Keratinocyte (primary cell): Measurements from ENCODE around the gene TCEANC. TPM values are rescaled to one million over a fixed set of nuclear protein-coding genes. Genes with fewer than 3 reads are reported as not detected.
"Not testable (repeated sequence)": the region's sequence is repeated elsewhere in the genome, so short reads cannot be mapped to it uniquely, and the experiment has no call there.

ENCODE experiments used
- DNase-seq: peaks from one replicate; pipeline ENCODE4 v3.0.0-alpha.2; 2011; ENCODE audit warnings: low read depth, missing footprints, low spot score
- FAIRE-seq: peaks from 2 replicates; lab custom pipeline; 2011; peaks lifted over from hg19 to GRCh38; lab: Jason Lieb, UNC
- H2AFZ ChIP-seq: 2 replicates; pipeline ENCODE4 v1.6.0; 2012; ENCODE audit warnings: low read length, control low read depth, inconsistent platforms; ENCODE audit not compliant: control insufficient read depth
- H3K27ac ChIP-seq: 2 replicates; pipeline ENCODE4 v1.5.1; 2011; ENCODE audit warnings: low read length; ENCODE audit not compliant: control insufficient read depth, insufficient read depth
- H3K27me3 ChIP-seq: 3 replicates; pipeline ENCODE4 v1.6.0; 2011; ENCODE audit warnings: low read length; ENCODE audit not compliant: control insufficient read depth, insufficient read depth; ENCODE audit errors: extremely low read depth
- H3K36me3 ChIP-seq, 2 experiments: 2 replicates in 1 of 2; 3 replicates in 1 of 2; pipeline ENCODE4 v1.5.1; 2011; ENCODE audit warnings: low read length in 2 of 2, mild to moderate bottlenecking in 1 of 2; ENCODE audit not compliant: control insufficient read depth in 2 of 2, insufficient read depth in 2 of 2; ENCODE audit errors: extremely low read depth in 1 of 2
- H3K4me1 ChIP-seq: 3 replicates; pipeline ENCODE4 v1.5.1; 2011; ENCODE audit warnings: low read length; ENCODE audit not compliant: control insufficient read depth, insufficient read depth; ENCODE audit errors: extremely low read depth
- H3K4me2 ChIP-seq: 3 replicates; pipeline ENCODE4 v1.6.0; 2011; ENCODE audit warnings: low read depth, low read length; ENCODE audit not compliant: control insufficient read depth, insufficient read depth; ENCODE audit errors: extremely low read depth
- H3K4me3 ChIP-seq, 3 experiments: fragments of 200-600 bp in 1 of 3; sonication (generic) in 1 of 3; 2 replicates in 2 of 3; 3 replicates in 1 of 3; pipeline ENCODE4 v1.5.1; 2011 to 2016; ENCODE audit warnings: low read length in 3 of 3, mild to moderate bottlenecking in 3 of 3, control low read depth in 2 of 3, inconsistent platforms in 1 of 3, low read depth in 1 of 3, mixed read lengths in 1 of 3, mixed run types in 1 of 3, moderate library complexity in 1 of 3; ENCODE audit not compliant: control insufficient read depth in 2 of 3, insufficient read depth in 2 of 3; ENCODE audit errors: extremely low read depth in 1 of 3
- H3K79me2 ChIP-seq: 2 replicates; pipeline ENCODE4 v1.6.0; 2012; ENCODE audit warnings: low read length; ENCODE audit not compliant: control insufficient read depth, insufficient read depth
- H3K9ac ChIP-seq: 3 replicates; pipeline ENCODE4 v1.6.0; 2011; ENCODE audit warnings: low read length; ENCODE audit not compliant: control insufficient read depth, insufficient read depth; ENCODE audit errors: extremely low read depth
- H3K9me1 ChIP-seq: 3 replicates; pipeline ENCODE4 v1.6.0; 2011; ENCODE audit warnings: low read length; ENCODE audit not compliant: control insufficient read depth, insufficient read depth; ENCODE audit errors: extremely low read depth
- H3K9me3 ChIP-seq: 2 replicates; pipeline ENCODE4 v1.5.1; 2012; ENCODE audit warnings: low read depth, low read length; ENCODE audit not compliant: control insufficient read depth
- H4K20me1 ChIP-seq: 3 replicates; pipeline ENCODE4 v1.6.0; 2011; ENCODE audit warnings: low read length; ENCODE audit not compliant: control insufficient read depth, insufficient read depth; ENCODE audit errors: extremely low read depth
- EZH2 ChIP-seq: IDR thresholded peaks from one replicate; pipeline ENCODE4 v1.6.1; 2012; ENCODE audit warnings: inconsistent platforms, mild to moderate bottlenecking, low read length, moderate library complexity
- dilution Hi-C: fragments of 300-500 bp; cut with MboI; formaldehyde crosslinking; loops from one replicate; pipeline ENCODE4 v1.7.0; 2020; ENCODE audit warnings: low sequenced_read_pairs; ENCODE audit not compliant: extremely low pct_ligation_motif_present
- polyA plus RNA-seq, 5 experiments: library from polyadenylated mRNA; depleted of rRNA in 3 of 5; stranded (reverse) in 3 of 5; stranded (forward) in 1 of 5; unstranded in 1 of 5; fragments of >200 nt; gene quantifications; 1 replicate in 1 of 5; 2 replicates in 3 of 5; 3 replicates in 1 of 5; pipeline versions ENCODE4 v1.2.1 to v1.2.3, GENCODE V29; 2011 to 2012; ENCODE audit warnings: missing spikeins in 2 of 5, low read depth in 1 of 5, low replicate concordance in 1 of 5
- TF ChIP-seq, protein P1 (sequence below), 3 experiments: IDR thresholded peaks in 1 of 3; conservative IDR thresholded peaks in 1 of 3; optimal IDR thresholded peaks in 1 of 3; 2 replicates in 2 of 3; 3 replicates in 1 of 3; pipeline versions ENCODE3 to v1.5.1; 2011; ENCODE audit warnings: low read length in 3 of 3, mild to moderate bottlenecking in 3 of 3, moderate library complexity in 2 of 3, control low read depth in 1 of 3, inconsistent platforms in 1 of 3; ENCODE audit not compliant: insufficient read depth in 2 of 3; ENCODE audit errors: extremely low read depth in 1 of 3

Gene TCEANC
- polyA plus RNA-seq, 1 donor (not counting 4 experiments of a cell fraction or from before 2014, with no cell fraction given): 1.8 TPM

DNA sequence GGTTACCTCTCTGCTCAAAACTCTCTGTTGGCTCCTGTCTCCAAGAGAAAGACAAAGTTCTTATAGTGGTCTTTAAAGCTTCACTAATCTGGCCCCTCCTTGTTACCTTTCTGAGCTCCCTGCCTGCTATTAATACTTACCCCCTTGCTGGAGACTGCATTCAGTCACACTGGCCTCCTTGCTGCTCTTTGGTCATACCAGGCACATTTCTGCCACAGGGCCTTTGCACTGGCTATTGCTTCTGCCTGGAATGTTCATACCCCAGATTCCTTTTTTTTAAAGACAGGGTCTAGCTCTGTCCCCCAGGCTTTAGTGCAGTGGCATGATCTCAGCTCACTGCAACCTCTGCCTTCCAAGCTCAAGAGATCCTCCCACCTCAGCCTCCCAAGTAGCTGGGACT, 20.1 kb downstream of the TCEANC start:
- Histone ChIP-seq H3K27ac (no peak overlapping the region), H3K4me1 (peaks cover 6% of the 10 kb centered on the region), H3K36me3 (no peaks in the 10 kb centered on the region), H2AFZ (no peak overlapping the region), H3K9me3 (no peaks in the 10 kb centered on the region), H4K20me1 (no peaks in the 10 kb centered on the region), H3K4me2 (no peak overlapping the region), H3K4me3 (no peak overlapping the region), H3K79me2 (no peaks in the 10 kb centered on the region), H3K9me1 (no peaks in the 10 kb centered on the region), H3K27me3 (no peaks in the 10 kb centered on the region), H3K9ac (no peak overlapping the region)
- TF ChIP-seq EZH2: no peak
- TF ChIP-seq, protein P1, sequence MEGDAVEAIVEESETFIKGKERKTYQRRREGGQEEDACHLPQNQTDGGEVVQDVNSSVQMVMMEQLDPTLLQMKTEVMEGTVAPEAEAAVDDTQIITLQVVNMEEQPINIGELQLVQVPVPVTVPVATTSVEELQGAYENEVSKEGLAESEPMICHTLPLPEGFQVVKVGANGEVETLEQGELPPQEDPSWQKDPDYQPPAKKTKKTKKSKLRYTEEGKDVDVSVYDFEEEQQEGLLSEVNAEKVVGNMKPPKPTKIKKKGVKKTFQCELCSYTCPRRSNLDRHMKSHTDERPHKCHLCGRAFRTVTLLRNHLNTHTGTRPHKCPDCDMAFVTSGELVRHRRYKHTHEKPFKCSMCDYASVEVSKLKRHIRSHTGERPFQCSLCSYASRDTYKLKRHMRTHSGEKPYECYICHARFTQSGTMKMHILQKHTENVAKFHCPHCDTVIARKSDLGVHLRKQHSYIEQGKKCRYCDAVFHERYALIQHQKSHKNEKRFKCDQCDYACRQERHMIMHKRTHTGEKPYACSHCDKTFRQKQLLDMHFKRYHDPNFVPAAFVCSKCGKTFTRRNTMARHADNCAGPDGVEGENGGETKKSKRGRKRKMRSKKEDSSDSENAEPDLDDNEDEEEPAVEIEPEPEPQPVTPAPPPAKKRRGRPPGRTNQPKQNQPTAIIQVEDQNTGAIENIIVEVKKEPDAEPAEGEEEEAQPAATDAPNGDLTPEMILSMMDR (optimal IDR thresholded peaks at IDR 0.05 in 1 of 3, IDR thresholded peaks at IDR 0.05 in 1 of 3, conservative IDR thresholded peaks at IDR 0.05 in 1 of 3; ENCODE audit: extremely low read depth in 1 of 3, insufficient read depth in 2 of 3, low read length in 3 of 3): no peak
- no peak for FAIRE-seq
- dilution Hi-C loops: no loop called here
- DNase-seq: no peak

DNA sequence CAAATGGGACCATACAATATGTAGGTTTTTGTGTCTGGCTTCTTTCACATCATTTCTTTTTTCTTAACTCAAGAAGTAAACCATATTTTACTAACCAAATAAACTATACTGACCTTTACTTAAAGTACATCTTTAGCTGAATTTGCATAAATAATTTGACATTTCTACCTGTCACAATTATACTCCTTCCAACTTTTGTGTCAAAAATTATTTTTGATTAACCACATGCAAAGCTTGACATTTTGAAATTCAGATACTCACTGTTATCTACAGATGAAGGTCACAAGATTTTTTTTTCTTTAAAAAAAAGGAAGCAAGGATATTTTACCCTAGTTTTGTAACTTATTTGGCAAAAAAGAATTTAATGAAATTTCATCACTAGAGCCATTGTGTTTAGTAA, 23.9 kb downstream of the TCEANC start:
- Histone ChIP-seq H3K9ac (no peak overlapping the region), H3K27me3 (peaks cover 4% of the 10 kb centered on the region), H3K9me1 (no peaks in the 10 kb centered on the region), H3K9me3 (no peaks in the 10 kb centered on the region), H3K79me2 (no peaks in the 10 kb centered on the region), H3K4me3 (no peak overlapping the region), H3K36me3 (no peaks in the 10 kb centered on the region), H4K20me1 (no peaks in the 10 kb centered on the region), H3K4me2 (no peak overlapping the region), H2AFZ (no peak overlapping the region), H3K27ac (no peak overlapping the region), H3K4me1 (no peaks in the 10 kb centered on the region)
- dilution Hi-C loops: no loop called here
- FAIRE-seq (no peak), DNase-seq (no peak)
- TF ChIP-seq, protein P1 (optimal IDR thresholded peaks at IDR 0.05 in 1 of 3, IDR thresholded peaks at IDR 0.05 in 1 of 3, conservative IDR thresholded peaks at IDR 0.05 in 1 of 3; ENCODE audit: extremely low read depth in 1 of 3, insufficient read depth in 2 of 3, low read length in 3 of 3): no peak
- TF ChIP-seq EZH2: no peak

DNA sequence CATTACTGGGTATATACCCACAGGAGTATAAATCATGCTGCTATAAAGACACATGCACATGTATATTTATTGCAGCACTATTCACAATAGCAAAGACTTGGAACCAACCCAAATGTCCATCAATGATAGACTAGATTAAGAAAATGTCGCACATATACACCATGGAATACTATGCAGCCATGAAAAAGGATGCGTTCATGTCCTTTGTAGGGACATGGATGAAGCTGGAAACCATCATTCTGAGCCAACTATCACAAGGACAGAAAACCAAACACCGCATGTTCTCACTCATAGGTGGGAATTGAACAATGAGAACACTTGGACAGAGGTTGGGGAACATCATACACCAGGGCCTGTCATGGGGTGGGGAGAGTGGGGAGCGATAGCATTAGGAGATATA, 26.8 kb downstream of the TCEANC start:
- H3K4me2 ChIP-seq, H3K36me3 ChIP-seq, H3K9ac ChIP-seq, H3K9me3 ChIP-seq, H3K79me2 ChIP-seq, DNase-seq, H3K4me3 ChIP-seq, H2AFZ ChIP-seq, H4K20me1 ChIP-seq, FAIRE-seq, H3K4me1 ChIP-seq, H3K27ac ChIP-seq, H3K9me1 ChIP-seq, dilution Hi-C loops, H3K27me3 ChIP-seq: not testable (repeated sequence)
